ENCODE data around the gene FOXP1.

- TF ChIP-seq CTCF (IDR thresholded peaks at IDR 0.05; ENCODE audit: low read depth, low read length, poor library complexity, severe bottlenecking) (no peak), EZH2phosphoT487 (IDR thresholded peaks at IDR 0.05; ENCODE audit: borderline replicate concordance, low read length) (no peak)
Observed at GRCh38 chr3:71089271-71089847, 494.2 kb downstream of the FOXP1 start.
